ENCODE results near the gene SPATA46. TPM values are rescaled to one million over a fixed set of nuclear protein-coding genes. Genes with fewer than 3 reads are reported as not detected.
A peak's percentile ranks its signal among the peaks of the same experiment; 100 is the strongest.

The SPATA46 gene
- total RNA-seq, 3 donors from 2014 or later: not detected

DNA sequence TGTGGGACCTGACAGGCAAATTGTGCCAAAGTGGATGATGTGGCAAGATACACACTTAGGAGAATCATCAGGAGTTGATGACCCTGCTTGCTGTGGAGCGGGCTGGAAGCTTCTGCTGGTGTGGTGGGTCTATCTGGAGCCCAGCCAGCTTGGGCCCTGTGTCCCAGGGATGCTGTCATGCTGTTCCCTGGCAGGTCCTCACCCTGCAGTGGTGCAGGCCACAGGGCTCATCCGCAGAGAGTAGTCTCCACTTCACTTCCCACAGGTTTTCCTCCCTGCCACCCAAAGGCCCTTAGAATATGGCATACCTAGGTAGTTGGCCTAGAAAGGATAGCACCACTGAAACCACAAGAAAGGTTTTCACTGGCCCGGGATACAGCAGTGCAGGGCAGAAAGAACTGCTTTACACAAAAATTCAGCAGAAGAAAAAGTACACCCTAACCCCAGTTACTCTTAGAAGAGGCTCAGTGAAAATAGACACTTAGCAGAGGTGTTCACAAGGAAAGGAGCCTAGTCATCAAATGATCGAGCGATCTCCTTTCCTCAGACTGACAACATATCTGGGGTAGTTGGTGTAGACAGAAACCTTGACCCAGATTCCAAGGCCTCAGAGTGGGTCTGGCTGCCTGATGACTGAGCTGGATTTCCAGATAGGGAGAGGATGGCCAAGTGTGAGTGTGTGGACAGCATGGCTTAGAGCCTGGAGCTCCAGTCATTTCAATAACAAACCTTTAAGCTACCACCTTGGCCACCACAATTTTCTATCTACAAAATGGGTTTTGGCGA, 3.6 kb upstream of the SPATA46 start:
- Histone ChIP-seq H3K4me1 (ENCODE audit: low read depth) (peaks cover 27% of the 10 kb centered on the region), H3K4me3 (no peak overlapping the region), H3K9me3 (no peaks in the 10 kb centered on the region), H3K36me3 (ENCODE audit: low read depth) (no peaks in the 10 kb centered on the region)
- ATAC-seq: no peak
- DNase-seq: peak in 1 of 3 donors; percentile 10
- TF ChIP-seq, protein P1, sequence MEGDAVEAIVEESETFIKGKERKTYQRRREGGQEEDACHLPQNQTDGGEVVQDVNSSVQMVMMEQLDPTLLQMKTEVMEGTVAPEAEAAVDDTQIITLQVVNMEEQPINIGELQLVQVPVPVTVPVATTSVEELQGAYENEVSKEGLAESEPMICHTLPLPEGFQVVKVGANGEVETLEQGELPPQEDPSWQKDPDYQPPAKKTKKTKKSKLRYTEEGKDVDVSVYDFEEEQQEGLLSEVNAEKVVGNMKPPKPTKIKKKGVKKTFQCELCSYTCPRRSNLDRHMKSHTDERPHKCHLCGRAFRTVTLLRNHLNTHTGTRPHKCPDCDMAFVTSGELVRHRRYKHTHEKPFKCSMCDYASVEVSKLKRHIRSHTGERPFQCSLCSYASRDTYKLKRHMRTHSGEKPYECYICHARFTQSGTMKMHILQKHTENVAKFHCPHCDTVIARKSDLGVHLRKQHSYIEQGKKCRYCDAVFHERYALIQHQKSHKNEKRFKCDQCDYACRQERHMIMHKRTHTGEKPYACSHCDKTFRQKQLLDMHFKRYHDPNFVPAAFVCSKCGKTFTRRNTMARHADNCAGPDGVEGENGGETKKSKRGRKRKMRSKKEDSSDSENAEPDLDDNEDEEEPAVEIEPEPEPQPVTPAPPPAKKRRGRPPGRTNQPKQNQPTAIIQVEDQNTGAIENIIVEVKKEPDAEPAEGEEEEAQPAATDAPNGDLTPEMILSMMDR (IDR thresholded peaks at IDR 0.05): no peak
- intact Hi-C loops (cut with DNase I, micrococcal nuclease): loop anchor here in 1 of 2 donors (10.0 kb wide), 1 partner anchor 95 kb away; no protein-coding TSS in a partner anchor

- Histone ChIP-seq H3K36me3 (ENCODE audit: low read depth) (no peaks in the 10 kb centered on the region), H3K9me3 (no peaks in the 10 kb centered on the region), H3K4me1 (ENCODE audit: low read depth) (peaks cover 23% of the 10 kb centered on the region), H3K4me3 (no peak overlapping the region)
- intact Hi-C loops (cut with DNase I, micrococcal nuclease): no loop called here
- peak in 1 of 3 donors; percentile 1 for DNase-seq
- TF ChIP-seq, protein P1 (IDR thresholded peaks at IDR 0.05): no peak
- ATAC-seq: no peak
These were observed 1.2 kb downstream of the SPATA46 start for GRCh38 chr1:162375463-162375862.

DNA sequence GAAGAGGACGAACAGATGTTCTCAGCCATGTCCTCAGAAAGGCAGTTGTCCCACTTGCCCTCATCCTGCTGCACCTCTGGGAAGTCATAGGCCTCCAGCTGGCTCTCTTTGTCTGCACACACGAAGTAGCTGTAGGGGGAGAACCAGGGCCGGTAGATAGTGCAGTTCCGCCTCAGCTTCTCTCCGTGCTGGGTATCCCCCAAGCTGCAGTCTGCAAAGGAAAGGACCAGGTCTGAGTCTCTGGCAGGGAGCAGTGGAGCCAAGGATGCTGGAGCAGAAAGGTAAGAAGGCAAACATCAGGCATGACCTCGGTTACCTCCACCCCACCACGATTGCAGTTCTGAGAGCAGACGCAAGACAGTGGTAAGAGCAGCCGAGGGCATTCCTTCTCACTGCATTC, 2.2 kb downstream of the SPATA46 start:
- DNase-seq (no peak), ATAC-seq (no peak)
- Histone ChIP-seq H3K4me1 (ENCODE audit: low read depth) (peaks cover 29% of the 10 kb centered on the region), H3K4me3 (no peak overlapping the region), H3K9me3 (no peaks in the 10 kb centered on the region), H3K36me3 (ENCODE audit: low read depth) (no peaks in the 10 kb centered on the region)
- intact Hi-C loops (cut with DNase I, micrococcal nuclease): no loop called here
- TF ChIP-seq, protein P1 (IDR thresholded peaks at IDR 0.05): no peak

- no peaks in the 10 kb centered on the region for H3K36me3 ChIP-seq (ENCODE audit: low read depth)
- TF ChIP-seq, protein P1 (IDR thresholded peaks at IDR 0.05): no peak
- H3K4me1 ChIP-seq (ENCODE audit: low read depth): peaks cover 29% of the 10 kb centered on the region
- no peak overlapping the region for H3K4me3 ChIP-seq
- DNase-seq (no peak), ATAC-seq (peak; percentile 37)
- H3K9me3 ChIP-seq: no peaks in the 10 kb centered on the region
- intact Hi-C loops (cut with DNase I, micrococcal nuclease): no loop called here
These were observed 3.0 kb downstream of the SPATA46 start for GRCh38 chr1:162373541-162374260.

DNA sequence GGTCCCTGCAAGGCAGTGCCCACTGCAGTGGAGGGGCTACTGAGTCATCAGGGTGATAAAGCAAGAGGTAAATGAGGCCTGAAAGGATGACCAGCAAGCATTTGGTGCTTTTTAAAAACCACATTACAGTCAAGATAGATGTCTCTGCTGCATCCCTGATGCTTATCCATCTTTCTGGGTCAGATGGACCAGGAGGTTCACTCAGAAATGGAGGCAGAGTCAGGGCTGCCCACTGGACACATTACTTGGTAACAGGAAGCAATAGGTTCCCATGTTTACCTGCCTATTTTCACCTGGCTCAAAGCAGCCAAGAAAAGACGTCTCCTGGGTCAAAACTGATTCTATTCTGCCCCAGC, 3.6 kb downstream of the SPATA46 start:
- intact Hi-C loops (cut with DNase I, micrococcal nuclease): no loop called here

More for the DNA sequence above, 3.6 kb downstream of the SPATA46 start:
- DNase-seq: no peak
- TF ChIP-seq, protein P1 (IDR thresholded peaks at IDR 0.05): no peak
- Histone ChIP-seq H3K4me1 (ENCODE audit: low read depth) (peaks cover 32% of the 10 kb centered on the region), H3K36me3 (ENCODE audit: low read depth) (no peaks in the 10 kb centered on the region), H3K4me3 (no peak overlapping the region), H3K9me3 (no peaks in the 10 kb centered on the region)
- no peak for ATAC-seq
